Choroid plexus epithelial cell (primary cell): ENCODE data around the gene DNAH1.

Experiments
- DNase-seq: peaks from one replicate; pipeline ENCODE4 v3.0.0-alpha.2; 2010; ENCODE audit warnings: low read depth
- H3K4me3 ChIP-seq: 2 replicates; pipeline ENCODE4 v1.5.1; 2011; ENCODE audit warnings: low read depth, mild to moderate bottlenecking, control low read depth, low read length, moderate library complexity
- TF ChIP-seq, protein P1 (sequence below): conservative IDR thresholded peaks from 2 replicates; pipeline ENCODE4 v1.5.1; 2011; ENCODE audit warnings: low read depth, mild to moderate bottlenecking, control low read depth, inconsistent platforms, low read length, moderate library complexity

The DNAH1 gene

DNA sequence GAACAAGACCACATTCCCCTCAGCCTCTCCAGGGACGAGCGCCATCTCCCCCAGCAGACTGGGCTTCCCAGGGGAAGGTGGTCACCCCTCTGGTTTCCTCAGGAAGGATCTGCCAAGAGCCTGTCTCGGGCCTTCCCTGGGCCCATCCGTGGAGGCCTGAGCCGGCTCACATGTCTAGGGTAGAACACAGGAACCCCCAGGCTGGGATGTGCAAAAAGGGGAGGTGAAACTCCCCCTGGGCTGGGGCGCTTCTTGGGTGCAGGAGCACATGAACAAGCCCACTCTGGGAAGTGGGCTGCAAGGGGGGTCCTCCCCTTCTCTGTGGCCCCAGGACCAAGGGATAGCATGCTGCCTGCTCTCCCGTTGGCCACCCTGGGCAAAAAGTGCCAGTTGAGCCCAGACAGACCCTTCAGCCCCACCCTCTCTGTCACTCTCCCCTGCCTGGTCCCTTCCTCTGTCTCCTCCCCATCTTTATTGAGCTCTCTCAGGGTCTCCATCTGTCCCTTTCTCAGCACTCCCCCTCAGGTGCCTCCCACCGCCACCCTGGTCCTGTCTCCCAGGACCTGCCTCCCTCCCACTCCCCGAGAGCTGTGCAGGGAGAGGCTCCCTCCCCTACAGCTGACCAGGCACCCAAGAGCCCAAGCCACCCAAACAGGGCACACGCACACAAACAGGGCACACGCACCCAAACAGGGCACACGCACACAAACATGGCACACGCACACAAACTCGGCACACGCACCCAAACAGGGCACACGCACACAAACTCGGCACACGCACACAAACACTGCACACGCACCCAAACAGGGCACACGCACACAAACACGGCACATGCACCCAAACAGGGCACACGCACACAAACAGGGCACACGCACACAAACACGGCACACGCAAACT lies 127.9 kb downstream of the DNAH1 start:
- no peak for DNase-seq
- TF ChIP-seq, protein P1, sequence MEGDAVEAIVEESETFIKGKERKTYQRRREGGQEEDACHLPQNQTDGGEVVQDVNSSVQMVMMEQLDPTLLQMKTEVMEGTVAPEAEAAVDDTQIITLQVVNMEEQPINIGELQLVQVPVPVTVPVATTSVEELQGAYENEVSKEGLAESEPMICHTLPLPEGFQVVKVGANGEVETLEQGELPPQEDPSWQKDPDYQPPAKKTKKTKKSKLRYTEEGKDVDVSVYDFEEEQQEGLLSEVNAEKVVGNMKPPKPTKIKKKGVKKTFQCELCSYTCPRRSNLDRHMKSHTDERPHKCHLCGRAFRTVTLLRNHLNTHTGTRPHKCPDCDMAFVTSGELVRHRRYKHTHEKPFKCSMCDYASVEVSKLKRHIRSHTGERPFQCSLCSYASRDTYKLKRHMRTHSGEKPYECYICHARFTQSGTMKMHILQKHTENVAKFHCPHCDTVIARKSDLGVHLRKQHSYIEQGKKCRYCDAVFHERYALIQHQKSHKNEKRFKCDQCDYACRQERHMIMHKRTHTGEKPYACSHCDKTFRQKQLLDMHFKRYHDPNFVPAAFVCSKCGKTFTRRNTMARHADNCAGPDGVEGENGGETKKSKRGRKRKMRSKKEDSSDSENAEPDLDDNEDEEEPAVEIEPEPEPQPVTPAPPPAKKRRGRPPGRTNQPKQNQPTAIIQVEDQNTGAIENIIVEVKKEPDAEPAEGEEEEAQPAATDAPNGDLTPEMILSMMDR: no peak
- no peak overlapping the region for H3K4me3 ChIP-seq

DNA sequence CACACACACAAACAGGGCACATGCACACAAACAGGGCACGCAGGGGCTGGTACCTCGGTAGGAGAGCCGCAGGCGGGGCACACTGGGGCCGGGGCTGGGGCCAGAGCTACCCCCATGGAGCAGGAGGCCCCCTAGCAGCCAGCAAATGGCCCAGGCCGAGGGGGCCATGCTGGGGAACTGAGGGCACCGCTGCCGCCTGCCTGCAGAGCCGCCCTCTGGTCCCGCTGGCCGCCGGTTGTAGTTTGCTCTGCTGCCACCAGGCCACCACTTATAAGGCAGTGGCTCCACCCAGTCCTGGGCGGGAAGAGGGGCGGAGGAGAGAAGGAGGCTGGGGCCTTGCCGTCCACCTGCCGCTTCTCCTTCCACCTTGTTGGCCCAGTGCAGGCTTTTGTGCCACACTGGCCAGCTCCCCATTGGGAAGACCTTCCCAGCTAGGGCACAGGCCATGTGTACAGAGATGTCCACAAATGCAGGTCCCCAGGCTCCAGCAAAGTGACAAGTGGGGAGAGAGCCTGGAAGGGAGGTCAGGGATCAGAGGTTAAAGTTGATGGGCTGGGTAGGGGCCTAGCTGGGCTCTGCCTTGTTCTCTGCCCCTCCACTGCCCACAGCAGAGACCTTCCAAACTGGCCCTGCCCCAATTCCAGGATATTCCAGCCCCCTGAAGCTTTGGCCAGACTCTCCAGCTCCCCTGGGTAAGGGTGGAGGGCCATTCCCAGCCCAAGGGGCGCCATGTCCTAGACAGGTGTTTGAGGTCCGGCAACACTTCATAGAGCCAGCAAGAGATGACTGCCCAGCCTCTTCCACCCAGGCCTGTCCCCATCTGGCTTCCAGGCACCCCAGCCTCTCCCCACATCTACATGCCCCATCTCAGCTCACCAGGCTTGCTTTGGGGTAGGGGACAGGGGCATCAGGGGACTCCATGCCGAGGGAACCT lies 129.0 kb downstream of the DNAH1 start, which contains the start of gene SEMA3G:
Gene SEMA3G (minus strand): TSS at position 244 of the 934 bp plus-strand sequence. CDS start 76 bp downstream, at position 168.
- no peak within 1 kb of the TSS for H3K4me3 ChIP-seq
- DNase-seq: peak; percentile 65
- TF ChIP-seq, protein P1: peak; percentile 62

DNA sequence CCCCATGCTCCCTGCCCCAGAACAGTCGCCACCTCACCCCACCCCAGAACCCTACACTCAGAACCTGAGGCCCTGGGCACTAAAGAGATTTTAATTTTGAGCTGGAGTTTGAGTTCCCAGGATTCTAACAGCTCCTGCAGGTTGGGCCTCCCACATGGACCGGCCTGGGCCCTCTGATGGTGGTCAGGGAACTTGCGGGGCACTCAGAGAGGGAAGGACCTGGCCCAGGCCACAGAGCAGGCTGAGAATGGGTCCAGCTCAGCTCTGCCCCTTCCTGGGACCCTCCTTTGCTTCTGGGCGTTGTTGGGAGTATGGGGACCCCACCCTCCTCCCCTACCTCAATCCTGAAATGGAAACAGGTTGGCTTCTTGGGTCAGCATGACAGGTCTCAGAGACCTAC lies 129.9 kb downstream of the DNAH1 start:
- TF ChIP-seq, protein P1: peak; percentile 9
- no peak for DNase-seq
- no peak overlapping the region for H3K4me3 ChIP-seq

DNA sequence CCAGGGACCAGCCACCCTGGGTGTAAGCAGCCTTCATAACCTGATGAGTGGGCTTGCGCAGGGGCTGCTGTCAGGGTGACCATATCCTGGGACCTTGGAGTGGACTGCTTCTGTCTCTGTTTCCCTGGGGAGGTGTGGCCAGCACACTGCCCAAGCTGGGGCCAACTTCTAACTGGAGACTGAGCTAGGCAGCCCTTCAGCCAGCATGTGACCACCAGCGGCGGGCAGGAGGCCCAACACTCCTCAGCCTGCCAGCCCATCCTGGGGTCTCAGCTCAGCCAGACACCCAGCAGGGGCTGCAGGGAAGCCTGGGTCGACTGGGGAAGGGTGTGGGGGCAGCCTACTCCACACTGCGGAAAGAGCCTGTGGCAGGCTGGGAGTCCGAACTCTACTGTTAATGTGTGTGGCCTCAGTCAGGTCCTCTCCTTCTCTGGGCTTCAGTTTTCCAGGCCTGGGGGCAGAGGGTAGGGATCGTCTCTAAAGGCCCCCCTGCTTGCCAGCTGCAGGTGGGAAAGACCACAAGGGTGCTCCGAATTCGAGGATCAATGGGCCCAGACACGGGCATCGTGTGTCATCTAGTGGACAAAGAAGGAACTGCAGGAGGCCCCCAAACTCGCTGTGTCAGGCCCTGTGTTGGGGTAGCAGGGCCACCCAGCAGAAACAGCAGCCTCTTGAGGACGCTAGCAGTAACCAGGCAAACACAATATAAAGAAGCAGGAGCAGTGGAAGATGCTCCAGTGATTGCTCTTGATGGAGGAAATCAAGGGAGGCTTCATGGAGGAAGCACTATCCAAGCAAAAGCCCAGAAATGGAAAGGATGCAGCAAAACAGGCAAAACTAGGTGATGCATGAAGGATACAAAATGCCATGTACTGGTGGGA lies 130.8 kb downstream of the DNAH1 start:
- TF ChIP-seq, protein P1: peak; percentile 100
- H3K4me3 ChIP-seq: no peak overlapping the region
- DNase-seq: peak; percentile 58

DNA sequence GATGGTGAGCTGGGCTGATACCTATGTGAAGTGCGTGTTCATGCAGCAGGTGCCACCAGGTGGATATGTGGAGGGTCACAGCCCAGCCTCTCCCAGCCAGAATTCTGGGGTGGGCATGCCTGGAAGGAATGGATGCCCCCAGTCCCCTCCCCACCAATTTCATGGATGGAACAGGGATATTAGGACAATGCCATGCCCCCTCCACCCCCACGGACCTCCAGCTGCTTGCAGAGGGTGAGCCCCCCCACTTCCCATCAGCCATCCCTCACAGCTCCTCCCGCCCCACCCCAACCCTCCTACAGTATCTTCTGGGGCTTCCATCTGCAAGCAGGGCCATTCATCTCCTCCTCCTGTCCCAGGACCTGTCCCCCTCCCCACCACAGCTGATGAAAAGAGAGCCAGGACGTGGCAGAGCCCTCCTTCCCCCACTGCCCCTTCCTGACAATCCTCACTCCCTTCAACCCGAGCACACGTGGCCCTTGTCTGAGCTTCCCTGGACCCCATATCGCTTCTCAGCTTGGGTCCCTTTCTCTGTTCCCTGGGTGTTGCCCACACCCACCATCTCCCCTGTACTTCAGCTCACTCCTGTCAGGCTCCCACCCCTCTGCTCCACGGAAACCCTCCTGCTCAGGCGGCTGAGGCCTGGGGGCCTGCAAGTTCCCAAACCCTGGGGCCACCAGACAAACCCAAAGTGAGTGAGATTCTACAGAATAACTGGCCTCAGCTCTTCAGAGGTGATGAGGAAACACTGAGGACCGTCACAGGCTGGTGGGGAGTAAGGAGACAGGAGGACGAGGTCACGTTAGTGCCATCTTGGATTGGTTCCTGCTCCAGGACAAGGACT lies 131.6 kb downstream of the DNAH1 start:
- no peak overlapping the region for H3K4me3 ChIP-seq
- no peak for DNase-seq
- TF ChIP-seq, protein P1: no peak
